ENCODE data around the gene TAS2R60. TPM values are rescaled to one million over a fixed set of nuclear protein-coding genes. Genes with fewer than 3 reads are reported as not detected.

Gene TAS2R60
- total and polyA plus RNA-seq, 12 donors, result 0.42 TPM; not detected in 11

DNA sequence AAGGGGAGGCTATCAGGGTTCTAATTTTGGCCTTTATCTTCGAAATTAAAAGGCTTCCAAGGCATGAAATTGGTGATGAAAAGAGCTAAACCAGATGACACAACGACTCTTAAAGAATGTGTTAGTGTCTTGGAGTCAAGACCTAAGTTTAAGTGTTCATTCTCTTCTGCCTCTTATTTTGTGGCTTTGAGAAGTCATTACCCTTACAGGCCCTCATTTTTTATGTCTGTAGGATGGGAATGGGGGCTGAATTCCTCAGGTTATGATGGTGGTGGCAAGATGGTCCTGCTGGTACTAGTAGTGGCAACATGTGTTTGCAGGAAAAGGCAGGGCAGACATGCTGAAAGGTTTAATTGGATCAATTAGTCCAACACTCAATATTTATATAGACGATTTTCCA, 15.4 kb downstream of the TAS2R60 start:
- intact Hi-C loops (cut with DNase I), result no loop called here
- no peak overlapping the region for H3K4me3 ChIP-seq
- no peaks in the 10 kb centered on the region for H3K9me3 ChIP-seq (replicated peaks in 1 of 3)
- no peaks in the 10 kb centered on the region for H3K27me3 ChIP-seq
- DNase-seq, result no peak
- WGBS, 4 donors, result 48 to 73% (median 50%) methylated on average over 3 of the region's 3 CpGs
- H3K4me1 ChIP-seq (replicated peaks in 1 of 2), result no peaks in the 10 kb centered on the region
- H3K36me3 ChIP-seq (replicated peaks in 1 of 2), result no peaks in the 10 kb centered on the region
- H3K27ac ChIP-seq, result no peak overlapping the region
- TF ChIP-seq CTCF (IDR thresholded peaks at IDR 0.05) (no peak), POLR2A (IDR thresholded peaks at IDR 0.05) (no peak)

DNA sequence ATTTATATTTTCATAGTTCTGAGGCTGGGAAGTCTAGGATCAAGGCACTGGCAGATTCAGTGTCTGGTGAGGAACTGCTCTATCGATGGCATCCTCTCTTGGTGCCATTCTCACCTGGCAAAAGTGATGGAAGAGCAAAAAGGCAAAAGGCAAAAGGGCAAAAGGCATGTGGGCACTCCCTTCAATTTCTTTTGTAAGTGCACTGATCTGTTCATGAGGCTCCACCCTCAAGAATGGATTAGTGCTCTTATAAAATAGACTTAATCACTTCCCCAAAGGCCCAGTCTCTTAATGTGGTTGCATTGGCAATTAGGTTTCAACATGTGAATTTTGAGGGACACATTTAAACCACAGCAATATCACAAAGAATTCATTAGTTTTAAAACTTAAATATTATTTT, 16.1 kb downstream of the TAS2R60 start:
- no peak for DNase-seq
- Histone ChIP-seq H3K27me3 (no peaks in the 10 kb centered on the region), H3K4me1 (replicated peaks in 1 of 2) (no peaks in the 10 kb centered on the region), H3K4me3 (no peak overlapping the region), H3K27ac (no peak overlapping the region), H3K36me3 (replicated peaks in 1 of 2) (no peaks in the 10 kb centered on the region), H3K9me3 (replicated peaks in 1 of 3) (no peaks in the 10 kb centered on the region)
- intact Hi-C loops (cut with DNase I), result no loop called here
- no peak for TF ChIP-seq CTCF (IDR thresholded peaks at IDR 0.05)
- TF ChIP-seq POLR2A (IDR thresholded peaks at IDR 0.05), result no peak
- WGBS, 4 donors, result 83 to 86% (median 85%) methylated on average over 1 of the region's 1 CpG

- 64 to 75% (median 70%) methylated on average over 4 of the region's 4 CpGs for WGBS, 4 donors
- Histone ChIP-seq H3K27ac (no peak overlapping the region), H3K4me1 (replicated peaks in 1 of 2) (no peaks in the 10 kb centered on the region), H3K9me3 (replicated peaks in 1 of 3) (no peaks in the 10 kb centered on the region), H3K4me3 (no peak overlapping the region), H3K27me3 (no peaks in the 10 kb centered on the region), H3K36me3 (replicated peaks in 1 of 2) (no peaks in the 10 kb centered on the region)
- no peak for DNase-seq
- no peak for TF ChIP-seq POLR2A (IDR thresholded peaks at IDR 0.05)
- no peak for TF ChIP-seq CTCF (IDR thresholded peaks at IDR 0.05)
- intact Hi-C loops (cut with DNase I), result no loop called here
Observed at GRCh38 chr7:143460271-143460979, 17.2 kb downstream of the TAS2R60 start.

- TF ChIP-seq CTCF (IDR thresholded peaks at IDR 0.05) (no peak), POLR2A (IDR thresholded peaks at IDR 0.05) (no peak)
- H3K9me3 ChIP-seq (replicated peaks in 1 of 3), result no peaks in the 10 kb centered on the region
Observed at GRCh38 chr7:143462045-143462444, 18.8 kb downstream of the TAS2R60 start.

More at GRCh38 chr7:143462045-143462444, 18.8 kb downstream of the TAS2R60 start:
- Histone ChIP-seq H3K4me3 (no peak overlapping the region), H3K36me3 (replicated peaks in 1 of 2) (no peaks in the 10 kb centered on the region), H3K4me1 (replicated peaks in 1 of 2) (no peaks in the 10 kb centered on the region), H3K27ac (no peak overlapping the region), H3K27me3 (no peaks in the 10 kb centered on the region)
- intact Hi-C loops (cut with DNase I), result no loop called here
- no peak for DNase-seq
- WGBS, 4 donors, result 60 to 79% (median 73%) methylated on average over 3 of the region's 3 CpGs
